ENCODE measurements around the gene ABRAXAS1.

Gene ABRAXAS1

DNA sequence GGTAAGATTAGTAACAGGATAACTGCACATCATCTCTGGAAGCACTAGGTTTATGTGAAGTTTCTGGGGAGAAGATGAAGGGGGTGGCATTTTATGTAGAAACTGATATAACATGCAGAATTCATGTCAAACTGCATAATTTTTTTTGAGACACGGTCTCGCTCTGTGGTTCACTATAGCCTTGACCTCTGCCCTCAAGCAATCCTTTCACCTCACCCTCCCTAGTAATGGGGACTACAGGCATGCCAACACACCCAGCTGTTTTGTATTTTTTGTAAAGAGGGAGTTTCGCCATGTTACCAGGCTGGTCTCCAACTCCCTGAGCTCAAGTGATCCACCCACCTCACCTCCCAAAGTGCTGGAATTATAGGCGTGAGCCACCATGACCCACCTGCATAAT is 11.5 kb downstream of the ABRAXAS1 start:
- no peak overlapping the region for H3K23ac ChIP-seq (ENCODE audit: low read length in 2 of 2)
- H4K91ac ChIP-seq (ENCODE audit: low read length): no peak overlapping the region
- H3K27ac ChIP-seq (ENCODE audit: low read length, poor library complexity, severe bottlenecking): no peak overlapping the region
- H2AFZ ChIP-seq (ENCODE audit: low read depth, low read length): no peak overlapping the region
- peaks cover 9% of the 10 kb centered on the region for H3K79me1 ChIP-seq (replicated peaks; ENCODE audit: low read length, poor library complexity, severe bottlenecking)
- H3K9me3 ChIP-seq (ENCODE audit: control insufficient read depth, low read length): no peaks in the 10 kb centered on the region
- no peak overlapping the region for H2BK120ac ChIP-seq (ENCODE audit: low read depth, low read length)
- H3K4ac ChIP-seq (ENCODE audit: low read depth in 1 of 2, low read length in 2 of 2): no peak overlapping the region
- DNase-seq: no peak
- no peak overlapping the region for H3K4me2 ChIP-seq (ENCODE audit: low read length, poor library complexity, severe bottlenecking)
- WGBS: 74% methylated on average over 4 of the region's 4 CpGs
- H3K9ac ChIP-seq (ENCODE audit: low read length): no peak overlapping the region
- H3K4me3 ChIP-seq (ENCODE audit: insufficient read depth in 1 of 2, low read depth in 1 of 2, low read length in 2 of 2): no peak overlapping the region
- H2BK5ac ChIP-seq (ENCODE audit: low read depth, low read length, poor library complexity, severe bottlenecking): no peak overlapping the region
- H3K4me1 ChIP-seq (ENCODE audit: control insufficient read depth, insufficient read depth, low read depth, low read length): no peaks in the 10 kb centered on the region
- no peak overlapping the region for H2AK5ac ChIP-seq (ENCODE audit: low read length, severe bottlenecking)
- H4K8ac ChIP-seq (ENCODE audit: low read length): no peak overlapping the region
- no peak overlapping the region for H2BK12ac ChIP-seq (ENCODE audit: low read length in 2 of 2)
- H3K36me3 ChIP-seq (ENCODE audit: control insufficient read depth in 1 of 2, insufficient read depth in 2 of 2, low read depth in 1 of 2, low read length in 2 of 2): peaks cover 15 to 61% of the 10 kb centered on the region in 2 experiments
- H3K18ac ChIP-seq (ENCODE audit: low read depth in 1 of 2, low read length in 2 of 2): no peak overlapping the region
- H3K14ac ChIP-seq (ENCODE audit: low read length in 2 of 2): no peak overlapping the region
- no peak overlapping the region for H2BK15ac ChIP-seq (ENCODE audit: low read depth, poor library complexity, severe bottlenecking)
- no peaks in the 10 kb centered on the region for H3K27me3 ChIP-seq (ENCODE audit: control insufficient read depth in 1 of 2, insufficient read depth in 1 of 2, low read length in 2 of 2)

DNA sequence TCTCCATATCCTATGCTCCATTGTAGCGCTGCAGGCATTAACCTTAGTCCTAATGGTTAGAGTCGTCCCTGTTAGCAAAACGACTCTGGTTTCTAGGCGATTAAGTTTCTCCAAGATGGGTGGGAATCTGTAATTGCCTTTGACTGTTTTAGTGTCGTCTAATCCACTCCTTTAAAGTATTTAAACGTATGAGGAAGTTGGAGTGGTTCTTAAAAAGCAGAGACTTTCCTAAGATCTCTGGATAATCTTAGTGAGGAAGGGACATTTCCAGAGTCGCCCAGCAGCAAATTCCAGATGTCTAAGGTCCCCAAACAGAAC is 28.8 kb downstream of the ABRAXAS1 start:
- H3K9me3 ChIP-seq (ENCODE audit: control insufficient read depth, low read length): no peaks in the 10 kb centered on the region
- no peak overlapping the region for H2AK5ac ChIP-seq (ENCODE audit: low read length, severe bottlenecking)
- no peak overlapping the region for H2BK12ac ChIP-seq (ENCODE audit: low read length in 2 of 2)
- no peak overlapping the region for H2BK120ac ChIP-seq (ENCODE audit: low read depth, low read length)
- H3K23ac ChIP-seq (ENCODE audit: low read length in 2 of 2): no peak overlapping the region
- peaks cover 3% of the 10 kb centered on the region for H3K4me1 ChIP-seq (ENCODE audit: control insufficient read depth, insufficient read depth, low read depth, low read length)
- DNase-seq: no peak
- peak overlapping the region; percentile 82 for H3K4me2 ChIP-seq (ENCODE audit: low read length, poor library complexity, severe bottlenecking)
- no peaks in the 10 kb centered on the region for H3K27me3 ChIP-seq (ENCODE audit: control insufficient read depth in 1 of 2, insufficient read depth in 1 of 2, low read length in 2 of 2)
- peak overlapping the region; percentile 45 for H3K27ac ChIP-seq (ENCODE audit: low read length, poor library complexity, severe bottlenecking)
- H3K4ac ChIP-seq (ENCODE audit: low read depth in 1 of 2, low read length in 2 of 2): peak overlapping the region in 1 of 2 experiments; percentile 60
- peaks cover 15% of the 10 kb centered on the region for H3K79me1 ChIP-seq (replicated peaks; ENCODE audit: low read length, poor library complexity, severe bottlenecking)
- peak overlapping the region; percentile 88 for H2AFZ ChIP-seq (ENCODE audit: low read depth, low read length)
- H2BK15ac ChIP-seq (ENCODE audit: low read depth, poor library complexity, severe bottlenecking): no peak overlapping the region
- no peak overlapping the region for H3K14ac ChIP-seq (ENCODE audit: low read length in 2 of 2)
- peak overlapping the region; percentile 70 for H4K8ac ChIP-seq (ENCODE audit: low read length)
- H3K36me3 ChIP-seq (ENCODE audit: control insufficient read depth in 1 of 2, insufficient read depth in 2 of 2, low read depth in 1 of 2, low read length in 2 of 2): peaks cover 9 to 59% of the 10 kb centered on the region in 2 experiments
- H3K18ac ChIP-seq (ENCODE audit: low read depth in 1 of 2, low read length in 2 of 2): peak overlapping the region in 1 of 2 experiments; percentile 92
- H4K91ac ChIP-seq (ENCODE audit: low read length): no peak overlapping the region
- H3K9ac ChIP-seq (ENCODE audit: low read length): peak overlapping the region; percentile 96
- H3K4me3 ChIP-seq (ENCODE audit: insufficient read depth in 1 of 2, low read depth in 1 of 2, low read length in 2 of 2): peak overlapping the region; percentile 66 to 97
- under 1% methylated on average over 5 of the region's 7 CpGs for WGBS
- no peak overlapping the region for H2BK5ac ChIP-seq (ENCODE audit: low read depth, low read length, poor library complexity, severe bottlenecking)

DNA sequence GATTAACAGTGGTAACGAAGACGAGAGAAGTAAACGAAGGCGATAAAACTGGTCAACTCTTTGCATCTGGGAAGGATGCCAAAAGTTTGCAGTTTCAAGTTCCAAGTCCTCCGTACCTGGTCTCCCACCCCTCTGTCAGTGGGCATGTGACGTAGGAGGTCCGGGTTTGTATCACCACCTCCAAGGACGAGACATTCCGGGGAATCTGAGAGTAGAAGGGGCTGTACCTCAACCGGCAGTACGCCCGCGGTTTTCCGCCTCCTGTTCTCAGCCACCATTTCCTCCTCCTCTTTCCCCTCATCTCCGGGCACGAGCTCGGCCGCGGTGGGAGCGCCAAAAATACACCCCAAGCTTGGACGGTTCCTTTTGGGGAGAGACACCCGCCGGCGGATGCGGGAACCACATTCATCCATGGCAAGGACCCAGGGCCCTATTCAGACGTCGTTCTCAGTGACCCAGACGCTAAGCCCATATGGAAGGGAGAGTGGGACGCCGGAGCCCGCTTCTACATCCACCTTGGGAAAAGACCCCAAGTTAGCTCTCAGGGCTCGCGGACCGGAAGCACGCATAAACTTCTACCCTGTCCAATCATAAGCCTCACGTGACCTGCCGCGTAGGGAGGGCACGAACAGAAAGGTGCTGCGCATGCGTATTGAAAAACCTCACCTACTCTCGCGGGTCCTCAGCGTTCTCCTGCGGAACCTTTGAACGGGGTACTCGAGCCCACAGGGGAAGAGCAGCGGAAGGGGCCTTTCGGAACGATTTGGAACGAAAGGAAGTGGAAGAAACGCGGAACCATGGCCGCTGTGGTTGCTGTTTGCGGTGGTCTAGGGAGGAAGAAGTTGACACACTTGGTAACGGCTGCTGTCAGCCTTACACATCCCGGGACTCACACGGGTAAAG is 29.4 kb downstream of the ABRAXAS1 start, which contains the start of the genes HELQ and MRPS18C:
HELQ (minus strand) TSS at position 543 of the 903 bp plus-strand sequence; CDS start at position 413, 130 bp downstream.
MRPS18C (plus strand) TSS at position 778 of the 903 bp plus-strand sequence; CDS start at position 798, 20 bp downstream.
- Histone ChIP-seq H3K9me3 (ENCODE audit: control insufficient read depth, low read length) (no peaks in the 10 kb centered on the region), H2BK120ac (ENCODE audit: low read depth, low read length) (peak within 1 kb of the TSS; percentile 51), H3K27ac (ENCODE audit: low read length, poor library complexity, severe bottlenecking) (peak within 1 kb of the TSS; percentile 97), H3K79me1 (replicated peaks; ENCODE audit: low read length, poor library complexity, severe bottlenecking) (peaks cover 18% of the 10 kb centered on the region), H2BK5ac (ENCODE audit: low read depth, low read length, poor library complexity, severe bottlenecking) (peak within 1 kb of the TSS; percentile 46), H3K27me3 (ENCODE audit: control insufficient read depth in 1 of 2, insufficient read depth in 1 of 2, low read length in 2 of 2) (no peaks in the 10 kb centered on the region), H3K36me3 (ENCODE audit: control insufficient read depth in 1 of 2, insufficient read depth in 2 of 2, low read depth in 1 of 2, low read length in 2 of 2) (peaks cover 10 to 59% of the 10 kb centered on the region in 2 experiments), H3K4me3 (ENCODE audit: insufficient read depth in 1 of 2, low read depth in 1 of 2, low read length in 2 of 2) (peak within 1 kb of the TSS; percentile 81 to 97), H3K4me1 (ENCODE audit: control insufficient read depth, insufficient read depth, low read depth, low read length) (peaks cover 3% of the 10 kb centered on the region), H3K14ac (ENCODE audit: low read length in 2 of 2) (peak within 1 kb of the TSS in 1 of 2 experiments; percentile 93), H2BK12ac (ENCODE audit: low read length in 2 of 2) (peak within 1 kb of the TSS in 1 of 2 experiments; percentile 42), H2AFZ (ENCODE audit: low read depth, low read length) (peak within 1 kb of the TSS; percentile 99), H4K8ac (ENCODE audit: low read length) (peak within 1 kb of the TSS; percentile 93), H2AK5ac (ENCODE audit: low read length, severe bottlenecking) (no peak within 1 kb of the TSS), H3K23ac (ENCODE audit: low read length in 2 of 2) (peak within 1 kb of the TSS in 1 of 2 experiments; percentile 93), H3K4ac (ENCODE audit: low read depth in 1 of 2, low read length in 2 of 2) (peak within 1 kb of the TSS; percentile 73 to 98), H4K91ac (ENCODE audit: low read length) (peak within 1 kb of the TSS; percentile 85), H3K9ac (ENCODE audit: low read length) (peak within 1 kb of the TSS; percentile 96), H3K4me2 (ENCODE audit: low read length, poor library complexity, severe bottlenecking) (peak within 1 kb of the TSS; percentile 82), H2BK15ac (ENCODE audit: low read depth, poor library complexity, severe bottlenecking) (no peak within 1 kb of the TSS), H3K18ac (ENCODE audit: low read depth in 1 of 2, low read length in 2 of 2) (peak within 1 kb of the TSS; percentile 82 to 93)
- peak; percentile 99 for DNase-seq
- WGBS: under 1% methylated on average over 56 of the region's 58 CpGs

DNA sequence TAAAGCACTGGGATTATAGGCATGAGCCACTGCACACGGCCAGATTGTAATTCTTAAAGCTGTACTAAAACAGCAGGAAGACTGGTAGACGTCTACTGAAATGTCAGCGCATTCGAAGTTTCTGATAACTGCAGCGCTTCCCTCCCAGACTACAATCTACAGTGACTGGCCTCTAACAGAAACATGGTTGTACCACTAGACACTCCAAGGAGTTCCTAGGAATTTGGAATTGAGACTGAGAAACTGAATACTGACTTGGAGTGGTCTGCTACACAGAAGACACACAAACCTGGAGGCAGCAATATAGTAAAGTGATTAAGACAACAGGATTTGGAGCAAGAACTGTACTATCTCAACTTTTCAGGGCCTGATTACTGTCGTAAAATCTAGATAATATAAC is 30.2 kb downstream of the ABRAXAS1 start:
- no peak overlapping the region for H2BK12ac ChIP-seq (ENCODE audit: low read length in 2 of 2)
- no peaks in the 10 kb centered on the region for H3K9me3 ChIP-seq (ENCODE audit: control insufficient read depth, low read length)
- H4K91ac ChIP-seq (ENCODE audit: low read length): no peak overlapping the region
- H3K4me1 ChIP-seq (ENCODE audit: control insufficient read depth, insufficient read depth, low read depth, low read length): peaks cover 3% of the 10 kb centered on the region
- H3K27me3 ChIP-seq (ENCODE audit: control insufficient read depth in 1 of 2, insufficient read depth in 1 of 2, low read length in 2 of 2): no peaks in the 10 kb centered on the region
- H3K14ac ChIP-seq (ENCODE audit: low read length in 2 of 2): no peak overlapping the region
- H3K27ac ChIP-seq (ENCODE audit: low read length, poor library complexity, severe bottlenecking): no peak overlapping the region
- H2BK5ac ChIP-seq (ENCODE audit: low read depth, low read length, poor library complexity, severe bottlenecking): no peak overlapping the region
- H3K18ac ChIP-seq (ENCODE audit: low read depth in 1 of 2, low read length in 2 of 2): no peak overlapping the region
- H3K23ac ChIP-seq (ENCODE audit: low read length in 2 of 2): no peak overlapping the region
- no peak overlapping the region for H2BK120ac ChIP-seq (ENCODE audit: low read depth, low read length)
- peaks cover 7 to 50% of the 10 kb centered on the region in 2 experiments for H3K36me3 ChIP-seq (ENCODE audit: control insufficient read depth in 1 of 2, insufficient read depth in 2 of 2, low read depth in 1 of 2, low read length in 2 of 2)
- H4K8ac ChIP-seq (ENCODE audit: low read length): no peak overlapping the region
- peaks cover 18% of the 10 kb centered on the region for H3K79me1 ChIP-seq (replicated peaks; ENCODE audit: low read length, poor library complexity, severe bottlenecking)
- peak; percentile 39 for DNase-seq
- H3K4ac ChIP-seq (ENCODE audit: low read depth in 1 of 2, low read length in 2 of 2): no peak overlapping the region
- no peak overlapping the region for H2AK5ac ChIP-seq (ENCODE audit: low read length, severe bottlenecking)
- WGBS: 59% methylated on average over 5 of the region's 6 CpGs
- H3K4me2 ChIP-seq (ENCODE audit: low read length, poor library complexity, severe bottlenecking): peak overlapping the region; percentile 66
- no peak overlapping the region for H2AFZ ChIP-seq (ENCODE audit: low read depth, low read length)
- H3K9ac ChIP-seq (ENCODE audit: low read length): peak overlapping the region; percentile 96
- no peak overlapping the region for H2BK15ac ChIP-seq (ENCODE audit: low read depth, poor library complexity, severe bottlenecking)
- peak overlapping the region in 1 of 2 experiments; percentile 97 for H3K4me3 ChIP-seq (ENCODE audit: insufficient read depth in 1 of 2, low read depth in 1 of 2, low read length in 2 of 2)

Data from mesenchymal stem cell (in vitro differentiated cells and primary cell).